Large intestine (tissue), 12 donors: ENCODE measurements around the gene PAEP. TPM values are rescaled to one million over a fixed set of nuclear protein-coding genes. Genes with fewer than 3 reads are reported as not detected.
"Not testable (repeated sequence)": the region's sequence is repeated elsewhere in the genome, so short reads cannot be mapped to it uniquely, and the experiment has no call there.

Experiments
- DNase-seq, 2 donors: peaks; one replicate each; pipeline versions ENCODE4 v3.0.0 to v3.0.0-alpha.2; 2013
- H3K27ac ChIP-seq: one replicate; pipeline ENCODE4 v1.5.1; 2013; ENCODE audit warnings: low read length
- H3K27me3 ChIP-seq: 2 replicates; pipeline ENCODE4 v1.6.1; 2013; ENCODE audit warnings: low read length; ENCODE audit not compliant: control insufficient read depth, insufficient read depth
- H3K36me3 ChIP-seq: 2 replicates; pipeline ENCODE4 v1.6.1; 2013; ENCODE audit warnings: low read length; ENCODE audit not compliant: control insufficient read depth, insufficient read depth
- H3K4me1 ChIP-seq: one replicate; pipeline ENCODE4 v1.6.1; 2013; ENCODE audit warnings: low read length; ENCODE audit not compliant: control insufficient read depth, insufficient read depth
- H3K4me3 ChIP-seq: one replicate; pipeline ENCODE4 v1.5.1; 2013; ENCODE audit warnings: low read length
- H3K9me3 ChIP-seq: one replicate; pipeline ENCODE4 v1.6.1; 2013; ENCODE audit warnings: mild to moderate bottlenecking, low read depth, low read length, moderate library complexity; ENCODE audit not compliant: control insufficient read depth
- WGBS: methylation state at CpG from one replicate; pipeline ENCODE4 v1.1.5; 2013; ENCODE audit warnings: low lambda C conversion rate; ENCODE audit not compliant: insufficient coverage; 5-methylcytosine and 5-hydroxymethylcytosine counted together
- long read RNA-seq, 11 donors: transcript quantifications; one replicate each; lab custom pipeline, GENCODE V29; 2026
- polyA plus RNA-seq: library from polyadenylated mRNA; unstranded; fragments of 120-200 nt; gene quantifications from one replicate; pipeline ENCODE4 v1.2.1, GENCODE V29; 2013

The PAEP gene
- polyA plus RNA-seq: 0.09 TPM
- long read RNA-seq, donor 1: 0 reads
- long read RNA-seq, donor 2: 0 reads
- long read RNA-seq, donor 3: 0 reads
- long read RNA-seq, donor 4: 0 reads
- long read RNA-seq, donor 5: 0 reads
- long read RNA-seq, donor 6: 0 reads
- long read RNA-seq, donor 7, partial matches to known transcripts: 0 of 2 reads
- long read RNA-seq, donor 7, other reads (novel, unspliced or antisense): 0 of 2 reads
- long read RNA-seq, donor 8: 0 reads
- long read RNA-seq, donor 9: 0 reads
- long read RNA-seq, donor 10: 0 reads
- long read RNA-seq, donor 11: 0 reads

DNA sequence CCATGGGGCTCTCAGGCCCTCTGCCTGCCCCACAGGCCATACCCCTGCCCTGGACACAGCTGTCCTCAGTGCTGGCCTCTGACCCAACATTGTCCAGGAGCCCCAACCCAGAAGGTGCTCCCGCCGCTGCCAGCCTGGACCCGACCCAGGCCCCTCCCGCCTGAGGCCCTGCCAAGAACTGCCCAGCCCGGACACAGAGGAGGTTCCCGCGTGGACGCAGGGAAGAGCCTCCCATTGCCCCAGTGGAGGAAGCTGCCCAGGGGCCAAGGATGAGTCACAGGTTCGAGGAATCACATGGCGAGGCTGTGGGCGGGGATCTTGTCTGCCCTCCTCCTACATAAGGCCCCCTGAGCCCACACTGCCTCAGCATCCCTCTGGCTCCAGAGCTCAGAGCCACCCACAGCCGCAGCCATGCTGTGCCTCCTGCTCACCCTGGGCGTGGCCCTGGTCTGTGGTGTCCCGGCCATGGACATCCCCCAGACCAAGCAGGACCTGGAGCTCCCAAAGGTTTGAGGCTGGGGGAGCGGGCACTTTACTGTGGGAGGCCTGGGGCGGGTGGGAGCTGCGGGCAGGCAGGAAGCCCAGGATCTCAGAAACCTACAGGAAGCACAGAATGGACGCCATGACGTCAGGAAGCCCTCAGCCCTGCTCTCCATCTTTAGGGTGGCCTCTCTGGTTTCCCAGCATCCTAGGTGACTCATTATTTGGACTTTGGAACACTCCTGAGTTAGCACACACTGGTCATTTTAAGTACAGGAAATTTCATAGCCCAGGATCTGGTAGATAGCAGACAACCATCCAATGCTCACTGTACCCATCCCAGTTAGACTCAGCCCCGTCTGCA, at the start of gene PAEP:
Gene PAEP (plus strand): TSS at position 366 of the 844 bp plus-strand sequence.
- WGBS: no CpG with 5 or more reads among the region's 20 CpGs
- H3K4me3 ChIP-seq: no peak within 1 kb of the TSS
- no peaks in the 10 kb centered on the region for H3K27me3 ChIP-seq
- no peaks in the 10 kb centered on the region for H3K36me3 ChIP-seq
- H3K27ac ChIP-seq: no peak within 1 kb of the TSS
- peaks cover 9% of the 10 kb centered on the region for H3K9me3 ChIP-seq
- no peaks in the 10 kb centered on the region for H3K4me1 ChIP-seq
- DNase-seq: no peak

GRCh38 chr9:135512241-135512603, 49.3 kb upstream of the PAEP start:
- Histone ChIP-seq H3K4me3 (no peak overlapping the region), H3K36me3 (no peaks in the 10 kb centered on the region), H3K4me1 (no peaks in the 10 kb centered on the region), H3K9me3 (no peaks in the 10 kb centered on the region), H3K27me3 (no peaks in the 10 kb centered on the region), H3K27ac (no peak overlapping the region)
- no peak for DNase-seq
- WGBS: 62% methylated on average over 2 of the region's 10 CpGs

GRCh38 chr9:135512904-135513303, 48.7 kb upstream of the PAEP start:
- DNase-seq: no peak
- no peaks in the 10 kb centered on the region for H3K9me3 ChIP-seq
- H3K4me1 ChIP-seq: no peaks in the 10 kb centered on the region
- H3K36me3 ChIP-seq: no peaks in the 10 kb centered on the region
- no peak overlapping the region for H3K27ac ChIP-seq
- WGBS: no CpG with 5 or more reads among the region's 7 CpGs
- no peaks in the 10 kb centered on the region for H3K27me3 ChIP-seq
- no peak overlapping the region for H3K4me3 ChIP-seq

- Histone ChIP-seq H3K9me3 (no peaks in the 10 kb centered on the region), H3K27me3 (no peaks in the 10 kb centered on the region), H3K4me1 (no peaks in the 10 kb centered on the region), H3K36me3 (no peaks in the 10 kb centered on the region), H3K4me3 (no peak overlapping the region), H3K27ac (no peak overlapping the region)
- no peak for DNase-seq
- WGBS: no CpG with 5 or more reads among the region's 19 CpGs
Measured at GRCh38 chr9:135513351-135513846, 48.2 kb upstream of the PAEP start.

DNA sequence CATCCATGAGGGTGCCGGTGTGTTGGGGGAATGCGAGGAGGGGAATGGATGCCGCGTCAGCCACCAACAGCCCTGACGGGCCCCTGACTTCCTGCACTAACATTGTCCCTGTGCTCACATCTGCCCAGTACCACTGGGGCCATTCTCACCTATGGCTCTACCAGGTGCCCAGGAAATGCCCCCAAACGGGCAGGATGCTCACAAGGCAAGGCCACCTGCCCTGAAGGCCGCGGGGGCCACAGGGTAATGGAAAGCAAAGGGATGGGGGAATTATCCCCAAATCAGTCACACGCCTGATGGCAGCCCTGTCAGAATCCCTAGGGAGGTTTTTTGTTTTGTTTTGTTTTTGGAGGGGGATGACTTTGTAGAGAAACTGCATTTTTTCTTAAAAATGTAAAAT, 47.6 kb upstream of the PAEP start:
- not testable (repeated sequence) for H3K4me1 ChIP-seq, H3K4me3 ChIP-seq, DNase-seq, H3K27ac ChIP-seq, H3K27me3 ChIP-seq, H3K9me3 ChIP-seq, H3K36me3 ChIP-seq
- WGBS: no CpG with 5 or more reads among the region's 9 CpGs

GRCh38 chr9:135514342-135515082, 47.0 kb upstream of the PAEP start:
- Histone ChIP-seq H3K4me3 (no peak overlapping the region), H3K27ac (no peak overlapping the region), H3K27me3 (no peaks in the 10 kb centered on the region), H3K9me3 (no peaks in the 10 kb centered on the region), H3K4me1 (no peaks in the 10 kb centered on the region), H3K36me3 (no peaks in the 10 kb centered on the region)
- DNase-seq: no peak
- WGBS: no CpG with 5 or more reads among the region's 17 CpGs

- Histone ChIP-seq H3K4me1 (no peaks in the 10 kb centered on the region), H3K27ac (no peak overlapping the region), H3K4me3 (no peak overlapping the region), H3K36me3 (no peaks in the 10 kb centered on the region), H3K27me3 (no peaks in the 10 kb centered on the region), H3K9me3 (no peaks in the 10 kb centered on the region)
- no CpG with 5 or more reads among the region's 31 CpGs for WGBS
- DNase-seq: no peak
Measured at GRCh38 chr9:135515083-135515951, 46.2 kb upstream of the PAEP start.

- Histone ChIP-seq H3K27ac (no peak overlapping the region), H3K4me1 (no peaks in the 10 kb centered on the region), H3K4me3 (no peak overlapping the region), H3K27me3 (no peaks in the 10 kb centered on the region), H3K9me3 (no peaks in the 10 kb centered on the region), H3K36me3 (no peaks in the 10 kb centered on the region)
- no peak for DNase-seq
- no CpG with 5 or more reads among the region's 25 CpGs for WGBS
Measured at GRCh38 chr9:135516132-135516860, 45.3 kb upstream of the PAEP start.

DNA sequence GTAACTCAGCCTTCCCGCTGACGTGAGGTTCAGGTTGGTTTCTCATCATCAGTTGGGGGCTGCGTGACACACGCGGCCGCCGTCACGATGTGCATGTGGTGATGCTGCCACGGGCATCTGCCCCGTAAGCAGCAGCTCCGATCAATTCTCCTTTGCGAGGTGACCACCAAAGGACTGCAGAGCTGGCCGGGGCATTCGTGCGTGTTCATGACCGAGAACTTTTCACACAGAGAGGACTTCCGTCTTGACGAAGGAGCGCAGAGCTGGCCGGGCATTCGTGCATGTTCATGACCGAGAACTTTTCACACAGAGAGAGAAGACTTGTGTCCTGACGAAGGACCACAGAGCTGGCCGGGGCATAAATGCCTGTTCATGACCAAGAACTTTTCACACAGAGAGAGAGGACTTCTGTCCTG, 44.1 kb upstream of the PAEP start:
- no peak for DNase-seq
- no peaks in the 10 kb centered on the region for H3K4me1 ChIP-seq
- H3K36me3 ChIP-seq: no peaks in the 10 kb centered on the region
- WGBS: no CpG with 5 or more reads among the region's 24 CpGs
- H3K27ac ChIP-seq: no peak overlapping the region
- no peaks in the 10 kb centered on the region for H3K27me3 ChIP-seq
- H3K9me3 ChIP-seq: no peaks in the 10 kb centered on the region
- H3K4me3 ChIP-seq: no peak overlapping the region
